GM23338 (cell line): ENCODE results near the gene UTP11. TPM values are rescaled to one million over a fixed set of nuclear protein-coding genes. Genes with fewer than 3 reads are reported as not detected.
"Not testable (repeated sequence)": the region's sequence is repeated elsewhere in the genome, so short reads cannot be mapped to it uniquely, and the experiment has no call there.

Experiments
- ATAC-seq: fragments of 200-7000 bp; cut with Tn5 transposase; 3 replicates; pipeline ENCODE4 v1.9.1; 2020
- DNase-seq: peaks from one replicate; pipeline ENCODE4 v3.0.0-alpha.2; 2015; ENCODE audit warnings: low spot score
- H2AFZ ChIP-seq: fragments of 200-600 bp; sonication (generic); 2 replicates; pipeline ENCODE4 v1.8.0; 2016; ENCODE audit warnings: antibody characterized with exemption, mild to moderate bottlenecking, moderate library complexity
- H3F3A ChIP-seq: fragments of 200-600 bp; sonication (generic); replicated peaks from 2 replicates; pipeline ENCODE4 v1.8.0; 2017; ENCODE audit warnings: antibody characterized with exemption, mixed run types, low read depth
- H3K27ac ChIP-seq: fragments of 200-600 bp; sonication (generic); 2 replicates; pipeline ENCODE4 v1.6.1; 2016; ENCODE audit warnings: low read depth
- H3K27me3 ChIP-seq: fragments of 200-600 bp; sonication (generic); 2 replicates; pipeline ENCODE4 v1.8.0; 2016; ENCODE audit warnings: mild to moderate bottlenecking, mixed run types, moderate library complexity; ENCODE audit not compliant: insufficient read depth
- H3K36me3 ChIP-seq: fragments of 200-600 bp; sonication (generic); 2 replicates; pipeline ENCODE4 v1.8.0; 2016; ENCODE audit warnings: mild to moderate bottlenecking; ENCODE audit not compliant: insufficient read depth
- H3K4me1 ChIP-seq: fragments of 200-600 bp; sonication (generic); 2 replicates; pipeline ENCODE4 v1.8.0; 2016; ENCODE audit warnings: mild to moderate bottlenecking, moderate library complexity; ENCODE audit not compliant: insufficient read depth
- H3K4me2 ChIP-seq: fragments of 200-600 bp; sonication (generic); 2 replicates; pipeline ENCODE4 v1.7.1; 2017; ENCODE audit warnings: mixed run types
- H3K4me3 ChIP-seq: fragments of 200-600 bp; sonication (generic); 2 replicates; pipeline ENCODE4 v1.6.1; 2016; ENCODE audit warnings: mixed run types
- H3K79me2 ChIP-seq: fragments of 200-600 bp; sonication (generic); replicated peaks from 2 replicates; pipeline ENCODE4 v1.8.0; 2017; ENCODE audit warnings: mild to moderate bottlenecking; ENCODE audit not compliant: insufficient read depth
- H3K9me2 ChIP-seq: fragments of 200-600 bp; sonication (generic); 2 replicates; pipeline ENCODE4 v1.8.0; 2017; ENCODE audit not compliant: insufficient read depth
- H4K20me1 ChIP-seq: fragments of 200-600 bp; sonication (generic); replicated peaks from 2 replicates; pipeline ENCODE4 v1.8.0; 2017; ENCODE audit warnings: mild to moderate bottlenecking; ENCODE audit not compliant: insufficient read depth
- H3K27ac Mint-ChIP-seq: 2 replicates; pipeline ENCODE4 v1.8.0; 2020; ENCODE audit warnings: inconsistent platforms, mild to moderate bottlenecking, moderate library complexity, mixed read lengths
- H3K27me3 Mint-ChIP-seq: 3 replicates; pipeline ENCODE4 v1.8.0; 2022; ENCODE audit warnings: low read depth, mild to moderate bottlenecking, moderate library complexity, mixed read lengths, inconsistent platforms; ENCODE audit not compliant: insufficient read depth, poor library complexity
- H3K36me3 Mint-ChIP-seq: 3 replicates; pipeline ENCODE4 v1.8.0; 2021; ENCODE audit warnings: low read depth, mild to moderate bottlenecking, inconsistent platforms, moderate library complexity, mixed read lengths
- H3K4me1 Mint-ChIP-seq: 3 replicates; pipeline ENCODE4 v1.8.0; 2020; ENCODE audit warnings: mild to moderate bottlenecking, inconsistent platforms, mixed read lengths
- H3K4me3 Mint-ChIP-seq: 3 replicates; pipeline ENCODE4 v1.8.0; 2021; ENCODE audit warnings: moderate library complexity, mild to moderate bottlenecking, inconsistent platforms, mixed read lengths
- H3K9me3 Mint-ChIP-seq: 3 replicates; pipeline ENCODE4 v1.8.0; 2020; ENCODE audit warnings: moderate library complexity, mild to moderate bottlenecking, inconsistent platforms, mixed read lengths
- CREB1 ChIP-seq: fragments of 250-450 bp; sonication (Bioruptor Pico); IDR thresholded peaks from 2 replicates; pipeline ENCODE4 v1.5.0; 2020; ENCODE audit warnings: low read depth, mild to moderate bottlenecking, moderate library complexity
- CTCF ChIP-seq, 2 experiments: fragments of 200-600 bp in 1 of 2; sonication (generic) in 1 of 2; conservative IDR thresholded peaks; 2 replicates each; pipeline versions ENCODE4 v1.5.1 to v1.6.1; 2016 to 2017; ENCODE audit warnings: antibody characterized with exemption in 2 of 2, low read depth in 2 of 2, mild to moderate bottlenecking in 2 of 2, moderate library complexity in 1 of 2
- EZH2 ChIP-seq: fragments of 200-600 bp; sonication (generic); IDR thresholded peaks from one replicate; pipeline ENCODE4 v1.8.0; 2017; ENCODE audit warnings: antibody characterized with exemption, mild to moderate bottlenecking, low read depth; ENCODE audit not compliant: unreplicated experiment
- EZH2phosphoT487 ChIP-seq: fragments of 200-600 bp; sonication (generic); IDR thresholded peaks from one replicate; pipeline ENCODE4 v1.8.1; 2018; ENCODE audit warnings: antibody characterized with exemption; ENCODE audit not compliant: unreplicated experiment
- JUNB ChIP-seq: IDR thresholded peaks from one replicate; pipeline ENCODE4 v1.6.1; 2016; ENCODE audit warnings: antibody characterized with exemption; ENCODE audit not compliant: unreplicated experiment
- STAT1 ChIP-seq: IDR thresholded peaks from one replicate; pipeline ENCODE4 v1.6.1; 2016; ENCODE audit warnings: antibody characterized with exemption; ENCODE audit not compliant: unreplicated experiment
- ZNF114 ChIP-seq: fragments of 250-450 bp; sonication (Bioruptor Pico); IDR thresholded peaks from 2 replicates; pipeline ENCODE4 v1.5.0; 2020; ENCODE audit warnings: mild to moderate bottlenecking, moderate library complexity
- polyA plus RNA-seq: library from polyadenylated mRNA; unstranded; fragments of >200 nt; fragmentation: Nextera tagmentation; extraction: Ambion mirVana; gene quantifications from 2 replicates; pipeline ENCODE4 v1.2.1, GENCODE V29; 2016
- total RNA-seq: library from RNA; depleted of rRNA; stranded (reverse); fragments of >200 nt; shearing (Covaris generic); gene quantifications from 2 replicates; pipeline ENCODE4 v1.2.3, GENCODE V29; 2014

The UTP11 gene
- total and polyA plus RNA-seq, 2 experiments from 2014 or later, result 67.8 to 105 TPM

GRCh38 chr1:37974567-37974966, 38.0 kb upstream of the UTP11 start:
- ATAC-seq (no peak), DNase-seq (no peak)
- H3K4me1 ChIP-seq, result no peaks in the 10 kb centered on the region
- H3K4me3 ChIP-seq, result no peak overlapping the region
- no peak overlapping the region for H3K27ac Mint-ChIP-seq
- H2AFZ ChIP-seq, result no peak overlapping the region
- no peak overlapping the region; the same call in 2 of the 3 replicates for H3K4me3 Mint-ChIP-seq
- H3K9me2 ChIP-seq, result no peaks in the 10 kb centered on the region
- peaks cover 66% of the 10 kb centered on the region for H3K36me3 ChIP-seq
- H3K9me3 Mint-ChIP-seq, result no peaks in the 10 kb centered on the region
- H3K79me2 ChIP-seq, result peaks cover 44% of the 10 kb centered on the region
- no peaks in the 10 kb centered on the region for H3K27me3 ChIP-seq
- H3K36me3 Mint-ChIP-seq, result peaks cover 98% of the 10 kb centered on the region
- H3K4me1 Mint-ChIP-seq, result no peaks in the 10 kb centered on the region
- H4K20me1 ChIP-seq, result peaks cover 39% of the 10 kb centered on the region
- H3K27me3 Mint-ChIP-seq, result peaks cover 1% of the 10 kb centered on the region
- no peak overlapping the region for H3K27ac ChIP-seq
- TF ChIP-seq EZH2phosphoT487 (peak; percentile 51), EZH2 (no peak), STAT1 (no peak)
- H3F3A ChIP-seq, result peaks cover 12% of the 10 kb centered on the region
- H3K4me2 ChIP-seq, result no peak overlapping the region

DNA sequence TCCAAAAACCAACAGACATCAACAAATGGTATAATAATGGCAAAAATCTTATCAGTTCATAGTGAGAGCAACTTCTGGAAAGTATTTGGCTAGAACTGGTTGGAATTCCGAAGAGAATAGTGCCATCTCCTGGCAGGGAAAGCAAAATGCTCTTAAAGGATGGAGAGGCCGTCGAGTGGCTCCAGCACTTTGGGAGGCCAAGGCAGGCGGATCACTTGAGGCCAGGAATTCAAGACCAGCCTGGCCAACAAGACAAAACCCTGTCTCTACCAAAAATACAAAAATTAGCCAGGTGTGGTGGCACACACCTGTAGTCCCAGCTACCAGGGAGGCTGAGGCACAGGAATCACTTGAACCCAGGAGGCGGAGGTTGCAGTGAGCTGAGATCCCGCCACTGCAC, 37.5 kb upstream of the UTP11 start:
- H3K4me1 ChIP-seq, H3K9me2 ChIP-seq, H3K4me2 ChIP-seq, H3K4me1 Mint-ChIP-seq, H3K9me3 Mint-ChIP-seq, H3K27me3 Mint-ChIP-seq, H3K4me3 Mint-ChIP-seq, H2AFZ ChIP-seq, H3K4me3 ChIP-seq, H3K27me3 ChIP-seq, H3K27ac ChIP-seq, H3K27ac Mint-ChIP-seq: not testable (repeated sequence)
- DNase-seq (peak; percentile 79), ATAC-seq (peak; percentile 85)
- H3K36me3 Mint-ChIP-seq, result peaks cover 98% of the 10 kb centered on the region
- Histone ChIP-seq H3K36me3 (peaks cover 70% of the 10 kb centered on the region), H3K79me2 (peaks cover 44% of the 10 kb centered on the region), H4K20me1 (peaks cover 39% of the 10 kb centered on the region), H3F3A (peaks cover 16% of the 10 kb centered on the region)
- peak; percentile 72 to 88 for TF ChIP-seq CTCF (conservative IDR thresholded peaks at IDR 0.05; ENCODE audit: low read depth in 2 of 2)

- H3K36me3 ChIP-seq, result peaks cover 83% of the 10 kb centered on the region
- peaks cover 14% of the 10 kb centered on the region for H3K79me2 ChIP-seq
- Mint-ChIP-seq H3K27ac (no peak overlapping the region), H3K4me3 (no peak overlapping the region), H3K4me1 (no peaks in the 10 kb centered on the region), H3K36me3 (peaks cover 95% of the 10 kb centered on the region), H3K9me3 (no peaks in the 10 kb centered on the region), H3K27me3 (peaks cover 1% of the 10 kb centered on the region)
- TF ChIP-seq CREB1 (no peak), CTCF (conservative IDR thresholded peaks at IDR 0.05; ENCODE audit: low read depth in 2 of 2) (no peak), ZNF114 (CRISPR knock-in tag) (no peak), JUNB (no peak)
- no peaks in the 10 kb centered on the region for H3K4me1 ChIP-seq
- no peak overlapping the region for H3K4me3 ChIP-seq
- no peak overlapping the region for H2AFZ ChIP-seq
- ATAC-seq (no peak), DNase-seq (no peak)
- no peaks in the 10 kb centered on the region for H3K9me2 ChIP-seq
- no peaks in the 10 kb centered on the region for H3K27me3 ChIP-seq
- no peak overlapping the region for H3K27ac ChIP-seq
- no peak overlapping the region for H3K4me2 ChIP-seq
- H4K20me1 ChIP-seq, result peaks cover 17% of the 10 kb centered on the region
- H3F3A ChIP-seq, result peaks cover 23% of the 10 kb centered on the region
Measured at GRCh38 chr1:37978541-37978940, 34.0 kb upstream of the UTP11 start.
